NCI-H460 (cell line): Measurements from ENCODE around the gene GDF9. TPM values are rescaled to one million over a fixed set of nuclear protein-coding genes. Genes with fewer than 3 reads are reported as not detected.

Experiments
- DNase-seq: peaks from one replicate; pipeline ENCODE4 v3.0.0-alpha.2; 2016; ENCODE audit warnings: low read depth; ENCODE audit errors: extremely low read depth
- small RNA-seq, 2 experiments: library from RNA; depleted of rRNA; stranded (forward); fragments of <200 nt; gene quantifications; one replicate each; pipeline ENCODE3, GENCODE V24; 2014
- total RNA-seq: library from RNA; depleted of rRNA; stranded (reverse); fragments of >200 nt; shearing (Covaris generic); gene quantifications from 2 replicates; pipeline ENCODE4 v1.2.3, GENCODE V29; 2014; rRNA removed

Gene GDF9
- total RNA-seq, 1 experiment from 2014 or later, result 0.50 TPM

- DNase-seq, result no peak
These were observed 43.4 kb downstream of the GDF9 start for GRCh38 chr5:132822650-132823480.

- DNase-seq, result no peak
These were observed 44.5 kb downstream of the GDF9 start for GRCh38 chr5:132821791-132822190.

GRCh38 chr5:132821350-132821749, 44.9 kb downstream of the GDF9 start:
- DNase-seq, result no peak

GRCh38 chr5:132820162-132820754, 46.0 kb downstream of the GDF9 start:
- peak; percentile 84 for DNase-seq

- no peak for DNase-seq
These were observed 46.8 kb downstream of the GDF9 start for GRCh38 chr5:132819468-132819867.

- DNase-seq, result no peak
These were observed 49.3 kb downstream of the GDF9 start for GRCh38 chr5:132817011-132817410.

GRCh38 chr5:132816554-132816953, 49.7 kb downstream of the GDF9 start:
- DNase-seq, result no peak

GRCh38 chr5:132816083-132816482, 50.2 kb downstream of the GDF9 start:
- DNase-seq, result no peak

- no peak for DNase-seq
These were observed 50.8 kb downstream of the GDF9 start for GRCh38 chr5:132815454-132815853.

GRCh38 chr5:132814503-132815294, 51.6 kb downstream of the GDF9 start:
- no peak for DNase-seq

- DNase-seq, result no peak
These were observed 52.4 kb downstream of the GDF9 start for GRCh38 chr5:132813599-132814502.

GRCh38 chr5:132812781-132813598, 53.3 kb downstream of the GDF9 start, which contains the start of gene SOWAHA:
Gene SOWAHA (plus strand): TSS chr5:132813302. CDS start chr5:132813622, 320 bp downstream.
- no peak for DNase-seq

- DNase-seq, result no peak
These were observed 54.0 kb downstream of the GDF9 start for GRCh38 chr5:132812123-132812765.

Small RNAs within 50 kb of the gene (small RNA-seq; reads per million reads assigned to genes)
- gene RNA5SP192, result 0 reads per million in 2 experiments

Other genes with a start within 250 kb of the GDF9 start
- gene IL13, start 208.3 kb downstream of the GDF9 start, total RNA-seq, result not detected in 2 replicates
- not detected in 2 replicates for gene IL4, start 192.5 kb downstream of the GDF9 start, total RNA-seq
- gene KIF3A, start 128.9 kb downstream of the GDF9 start, total RNA-seq, result 10.7 and 11.7 TPM in 2 replicates
- gene CCNI2, start 119.0 kb downstream of the GDF9 start, total RNA-seq, result not detected in 2 replicates
- 24.0 and 30.0 TPM in 2 replicates for gene SEPTIN8, start 89.2 kb downstream of the GDF9 start, total RNA-seq
- not detected in 2 replicates for gene SOWAHA, start 53.2 kb downstream of the GDF9 start, total RNA-seq
- 6.1 and 8.2 TPM in 2 replicates for gene SHROOM1, start 35.8 kb downstream of the GDF9 start, total RNA-seq
- 261 and 316 TPM in 2 replicates for gene UQCRQ, start 173 bp upstream of the GDF9 start, total RNA-seq
- 1.6 and 1.8 TPM in 2 replicates for gene LEAP2, start 7.2 kb upstream of the GDF9 start, total RNA-seq
- gene AFF4, start 97.2 kb upstream of the GDF9 start, total RNA-seq, result 40.6 and 44.7 TPM in 2 replicates
- gene ZCCHC10, start 160.1 kb upstream of the GDF9 start, total RNA-seq, result 28.5 and 42.6 TPM in 2 replicates
- gene HSPA4, start 185.5 kb upstream of the GDF9 start, total RNA-seq, result 213 and 221 TPM in 2 replicates